Measurements from ENCODE around the gene CHST12. TPM values are rescaled to one million over a fixed set of nuclear protein-coding genes. Genes with fewer than 3 reads are reported as not detected.
A peak's percentile ranks its signal among the peaks of the same experiment; 100 is the strongest.

CHST12 gene
- 10.3 and 11.4 TPM in 2 replicates for total RNA-seq (2014; rRNA removed; shearing (Covaris generic))

DNA sequence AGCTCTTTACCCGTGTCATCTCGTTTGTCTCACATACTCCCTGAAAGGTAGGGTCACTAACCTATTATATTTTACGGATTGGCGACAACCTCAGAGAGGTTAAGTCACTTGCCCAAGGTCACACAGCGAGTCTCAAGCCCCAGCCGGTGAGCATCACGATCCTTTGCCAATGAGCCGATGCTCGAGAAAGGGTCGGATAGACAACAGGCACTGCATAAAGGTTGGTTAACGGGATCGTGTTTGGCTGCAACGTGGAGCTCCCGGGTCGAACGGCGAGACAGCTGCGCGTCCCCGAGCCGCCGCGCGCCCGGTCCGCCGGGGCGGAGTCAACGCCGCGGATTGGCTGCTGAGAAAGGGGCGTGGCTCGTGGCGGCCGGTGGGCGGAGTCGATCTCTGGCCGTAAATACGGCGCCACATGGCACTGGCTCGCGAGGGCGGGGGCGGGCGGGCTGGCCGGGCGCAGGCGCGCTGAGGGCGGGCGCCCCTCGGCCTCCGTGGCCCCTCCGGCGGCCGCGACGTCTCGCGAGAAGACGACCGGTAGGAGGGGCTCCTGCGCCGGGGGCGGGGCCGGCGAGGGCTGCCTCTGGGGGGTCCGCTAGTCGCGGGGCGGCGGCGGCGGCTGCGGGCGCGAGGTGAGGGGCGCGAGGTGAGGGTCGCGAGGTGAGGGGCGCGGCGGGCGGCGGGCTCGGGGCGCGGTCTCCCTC, at the start of gene CHST12:
CHST12 (plus strand) TSS at position 598 of the 704 bp plus-strand sequence. CDS start 29,029 bp downstream, outside the sequence.
- no peaks in the 10 kb centered on the region for H3K27me3 ChIP-seq (ENCODE audit: control insufficient read depth, insufficient read depth, low read length)
- no peaks in the 10 kb centered on the region for H3K36me3 ChIP-seq (replicated peaks; ENCODE audit: control insufficient read depth, insufficient read depth, low read length)
- peak within 1 kb of the TSS; percentile 81 for H3K4me3 ChIP-seq (ENCODE audit: insufficient read depth, low read depth, low read length)
- DNase-seq, result peak; percentile 100

- peak; percentile 97 for DNase-seq
- H3K4me3 ChIP-seq (ENCODE audit: insufficient read depth, low read depth, low read length), result peak overlapping the region; percentile 99
- H3K27me3 ChIP-seq (ENCODE audit: control insufficient read depth, insufficient read depth, low read length), result no peaks in the 10 kb centered on the region
- H3K36me3 ChIP-seq (replicated peaks; ENCODE audit: control insufficient read depth, insufficient read depth, low read length), result peaks cover 6% of the 10 kb centered on the region
These were observed 49.5 kb upstream of the CHST12 start for GRCh38 chr7:2353936-2354185.

DNA sequence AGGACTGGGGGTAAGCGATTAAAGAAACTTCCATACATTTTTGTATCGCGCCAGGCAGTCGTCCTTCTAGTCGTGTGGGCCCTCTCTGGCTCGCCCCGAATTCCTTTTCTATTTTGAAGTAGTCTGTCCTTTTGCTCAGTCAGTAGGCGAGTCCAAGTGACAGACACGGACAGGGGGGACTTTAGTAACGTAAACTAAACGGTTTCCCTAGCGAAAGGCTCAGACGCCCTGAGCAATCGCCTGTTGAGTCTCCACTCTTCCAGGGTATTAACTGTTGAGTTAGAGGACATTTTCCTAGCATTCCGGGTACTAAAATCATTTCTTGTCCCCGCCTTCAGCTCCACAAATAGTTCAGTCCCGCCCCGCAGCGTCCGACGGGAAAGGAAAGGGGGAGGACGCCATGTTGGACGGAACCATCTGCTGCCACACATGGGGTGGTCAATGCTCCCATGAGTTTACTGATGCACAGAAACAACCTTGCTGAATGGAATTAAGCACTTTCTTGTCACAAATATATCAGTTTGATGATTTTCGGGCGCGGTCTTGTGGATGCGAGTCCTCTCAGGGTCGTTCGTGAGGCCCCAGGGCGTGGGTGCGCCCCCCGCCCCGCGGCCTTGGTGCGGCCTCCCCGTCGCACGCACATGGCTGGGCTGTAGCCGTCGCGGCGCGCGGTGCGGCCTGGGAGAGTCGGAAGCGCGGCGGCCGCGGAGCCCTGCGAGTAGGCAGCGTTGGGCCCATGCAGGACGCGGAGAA, 49.0 kb upstream of the CHST12 start, which contains the start of gene EIF3B:
EIF3B (plus strand) TSS at position 642 of the 753 bp plus-strand sequence; CDS start at position 737, 95 bp downstream.
- Histone ChIP-seq H3K27me3 (ENCODE audit: control insufficient read depth, insufficient read depth, low read length) (no peaks in the 10 kb centered on the region), H3K4me3 (ENCODE audit: insufficient read depth, low read depth, low read length) (peak within 1 kb of the TSS; percentile 99), H3K36me3 (replicated peaks; ENCODE audit: control insufficient read depth, insufficient read depth, low read length) (peaks cover 6% of the 10 kb centered on the region)
- peak; percentile 96 for DNase-seq

- no peaks in the 10 kb centered on the region for H3K27me3 ChIP-seq (ENCODE audit: control insufficient read depth, insufficient read depth, low read length)
- H3K4me3 ChIP-seq (ENCODE audit: insufficient read depth, low read depth, low read length), result peak overlapping the region; percentile 99
- peaks cover 6% of the 10 kb centered on the region for H3K36me3 ChIP-seq (replicated peaks; ENCODE audit: control insufficient read depth, insufficient read depth, low read length)
- peak; percentile 82 for DNase-seq
These were observed 48.3 kb upstream of the CHST12 start for GRCh38 chr7:2354939-2355704.

- Histone ChIP-seq H3K36me3 (replicated peaks; ENCODE audit: control insufficient read depth, insufficient read depth, low read length) (peaks cover 9% of the 10 kb centered on the region), H3K4me3 (ENCODE audit: insufficient read depth, low read depth, low read length) (peak overlapping the region; percentile 99), H3K27me3 (ENCODE audit: control insufficient read depth, insufficient read depth, low read length) (no peaks in the 10 kb centered on the region)
- no peak for DNase-seq
These were observed 47.8 kb upstream of the CHST12 start for GRCh38 chr7:2355705-2356008.

- H3K4me3 ChIP-seq (ENCODE audit: insufficient read depth, low read depth, low read length), result no peak overlapping the region
- DNase-seq, result no peak
- no peaks in the 10 kb centered on the region for H3K27me3 ChIP-seq (ENCODE audit: control insufficient read depth, insufficient read depth, low read length)
- peaks cover 16% of the 10 kb centered on the region for H3K36me3 ChIP-seq (replicated peaks; ENCODE audit: control insufficient read depth, insufficient read depth, low read length)
These were observed 46.2 kb upstream of the CHST12 start for GRCh38 chr7:2357165-2357564.

GRCh38 chr7:2357571-2357970, 45.8 kb upstream of the CHST12 start:
- Histone ChIP-seq H3K4me3 (ENCODE audit: insufficient read depth, low read depth, low read length) (no peak overlapping the region), H3K27me3 (ENCODE audit: control insufficient read depth, insufficient read depth, low read length) (no peaks in the 10 kb centered on the region), H3K36me3 (replicated peaks; ENCODE audit: control insufficient read depth, insufficient read depth, low read length) (peaks cover 20% of the 10 kb centered on the region)
- DNase-seq, result no peak

- peaks cover 31% of the 10 kb centered on the region for H3K36me3 ChIP-seq (replicated peaks; ENCODE audit: control insufficient read depth, insufficient read depth, low read length)
- DNase-seq, result peak; percentile 37
- no peak overlapping the region for H3K4me3 ChIP-seq (ENCODE audit: insufficient read depth, low read depth, low read length)
- no peaks in the 10 kb centered on the region for H3K27me3 ChIP-seq (ENCODE audit: control insufficient read depth, insufficient read depth, low read length)
These were observed 44.4 kb upstream of the CHST12 start for GRCh38 chr7:2358968-2359527.

- Histone ChIP-seq H3K4me3 (ENCODE audit: insufficient read depth, low read depth, low read length) (no peak overlapping the region), H3K27me3 (ENCODE audit: control insufficient read depth, insufficient read depth, low read length) (no peaks in the 10 kb centered on the region), H3K36me3 (replicated peaks; ENCODE audit: control insufficient read depth, insufficient read depth, low read length) (peaks cover 37% of the 10 kb centered on the region)
- no peak for DNase-seq
These were observed 43.8 kb upstream of the CHST12 start for GRCh38 chr7:2359610-2360009.

GRCh38 chr7:2360796-2361195, 42.6 kb upstream of the CHST12 start:
- Histone ChIP-seq H3K36me3 (replicated peaks; ENCODE audit: control insufficient read depth, insufficient read depth, low read length) (peaks cover 46% of the 10 kb centered on the region), H3K27me3 (ENCODE audit: control insufficient read depth, insufficient read depth, low read length) (no peaks in the 10 kb centered on the region), H3K4me3 (ENCODE audit: insufficient read depth, low read depth, low read length) (no peak overlapping the region)
- no peak for DNase-seq

DNA sequence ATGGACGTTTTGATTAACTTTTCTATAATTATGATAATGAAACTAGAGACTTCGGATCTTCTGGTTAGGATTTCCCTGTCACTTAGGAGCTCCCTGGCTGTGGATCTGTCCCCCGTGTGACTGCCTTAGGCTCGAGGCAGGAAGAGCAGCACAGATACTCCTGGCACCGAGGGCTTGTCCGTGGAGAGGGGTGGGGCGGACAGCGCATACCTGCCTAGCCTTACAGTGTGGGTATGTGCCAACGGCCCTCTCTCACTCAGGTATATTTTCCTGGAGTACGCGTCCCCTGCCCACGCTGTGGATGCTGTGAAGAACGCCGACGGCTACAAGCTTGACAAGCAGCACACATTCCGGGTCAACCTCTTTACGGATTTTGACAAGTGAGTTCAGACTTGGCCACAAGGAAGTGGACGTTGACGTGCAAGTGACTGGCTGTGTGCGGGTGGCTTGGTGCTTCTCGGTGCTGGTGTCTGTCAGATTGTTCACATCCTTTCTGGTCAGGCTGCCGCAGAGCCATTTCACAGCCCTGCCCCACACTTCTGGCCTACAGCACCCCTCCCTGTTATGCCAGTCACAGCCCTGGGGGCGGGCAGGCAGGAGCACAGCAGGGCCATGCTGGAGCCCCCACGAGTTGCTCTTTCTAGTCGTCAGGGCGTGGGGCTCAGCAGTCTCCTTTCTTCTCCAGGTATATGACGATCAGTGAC, 40.9 kb upstream of the CHST12 start:
- H3K27me3 ChIP-seq (ENCODE audit: control insufficient read depth, insufficient read depth, low read length), result no peaks in the 10 kb centered on the region
- no peak for DNase-seq
- H3K4me3 ChIP-seq (ENCODE audit: insufficient read depth, low read depth, low read length), result no peak overlapping the region
- H3K36me3 ChIP-seq (replicated peaks; ENCODE audit: control insufficient read depth, insufficient read depth, low read length), result peaks cover 55% of the 10 kb centered on the region

- Histone ChIP-seq H3K36me3 (replicated peaks; ENCODE audit: control insufficient read depth, insufficient read depth, low read length) (peaks cover 72% of the 10 kb centered on the region), H3K27me3 (ENCODE audit: control insufficient read depth, insufficient read depth, low read length) (no peaks in the 10 kb centered on the region), H3K4me3 (ENCODE audit: insufficient read depth, low read depth, low read length) (no peak overlapping the region)
- peak; percentile 14 for DNase-seq
These were observed 34.3 kb upstream of the CHST12 start for GRCh38 chr7:2369139-2369538.

DNA sequence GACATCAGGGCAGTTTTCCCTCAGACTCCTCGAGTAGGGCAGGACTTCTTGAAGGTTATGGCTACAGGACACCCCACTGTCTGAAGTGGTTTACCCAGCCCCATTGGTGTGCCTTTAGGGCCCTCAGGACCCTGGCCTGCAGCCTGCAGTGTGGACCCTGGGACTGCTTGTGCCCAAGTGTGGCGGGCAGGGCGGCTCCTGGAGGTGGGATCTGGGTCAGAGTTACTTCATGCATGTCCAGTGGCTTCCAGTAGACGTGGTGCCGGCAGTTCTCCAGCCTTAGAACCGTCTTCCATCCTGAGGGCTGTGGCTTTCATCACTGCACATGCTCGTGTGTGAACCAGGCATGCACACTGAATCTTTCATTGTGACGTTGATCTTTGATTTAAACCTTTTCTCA, 32.1 kb upstream of the CHST12 start:
- DNase-seq, result no peak
- peaks cover 71% of the 10 kb centered on the region for H3K36me3 ChIP-seq (replicated peaks; ENCODE audit: control insufficient read depth, insufficient read depth, low read length)
- no peaks in the 10 kb centered on the region for H3K27me3 ChIP-seq (ENCODE audit: control insufficient read depth, insufficient read depth, low read length)
- H3K4me3 ChIP-seq (ENCODE audit: insufficient read depth, low read depth, low read length), result no peak overlapping the region

DNA sequence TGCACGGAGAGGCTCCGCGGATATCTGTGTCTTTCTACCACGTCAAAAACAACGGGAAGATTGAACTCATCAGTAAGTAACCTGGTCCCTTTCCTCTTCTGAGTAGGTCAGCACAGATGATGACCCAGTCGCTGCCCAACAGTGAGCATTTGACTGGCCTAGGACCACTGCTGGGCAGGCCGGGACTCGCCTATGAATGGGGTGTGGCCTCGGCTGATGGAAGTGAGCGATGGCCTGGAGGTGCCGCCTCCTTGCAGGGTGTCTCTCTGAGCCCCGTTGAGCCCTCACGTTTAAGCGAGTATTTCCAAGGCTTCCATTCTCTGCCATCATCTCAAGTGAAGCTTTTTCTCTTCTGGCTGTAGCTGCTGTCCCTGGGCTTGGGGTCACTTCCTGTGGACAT, 30.7 kb upstream of the CHST12 start:
- H3K4me3 ChIP-seq (ENCODE audit: insufficient read depth, low read depth, low read length), result no peak overlapping the region
- DNase-seq, result no peak
- peaks cover 72% of the 10 kb centered on the region for H3K36me3 ChIP-seq (replicated peaks; ENCODE audit: control insufficient read depth, insufficient read depth, low read length)
- no peaks in the 10 kb centered on the region for H3K27me3 ChIP-seq (ENCODE audit: control insufficient read depth, insufficient read depth, low read length)

Measured in H7 (cell line).